HG02623 (cell line): ENCODE results near the gene ALOXE3.
"Not testable (repeated sequence)": the region's sequence is repeated elsewhere in the genome, so short reads cannot be mapped to it uniquely, and the experiment has no call there.

Experiments used
- ATAC-seq: cut with Tn5 transposase; IDR thresholded peaks from one replicate; pipeline ENCODE4 v1.9.1; 2021; ENCODE audit warnings: moderate library complexity; ENCODE audit not compliant: unreplicated experiment

ALOXE3 gene

DNA sequence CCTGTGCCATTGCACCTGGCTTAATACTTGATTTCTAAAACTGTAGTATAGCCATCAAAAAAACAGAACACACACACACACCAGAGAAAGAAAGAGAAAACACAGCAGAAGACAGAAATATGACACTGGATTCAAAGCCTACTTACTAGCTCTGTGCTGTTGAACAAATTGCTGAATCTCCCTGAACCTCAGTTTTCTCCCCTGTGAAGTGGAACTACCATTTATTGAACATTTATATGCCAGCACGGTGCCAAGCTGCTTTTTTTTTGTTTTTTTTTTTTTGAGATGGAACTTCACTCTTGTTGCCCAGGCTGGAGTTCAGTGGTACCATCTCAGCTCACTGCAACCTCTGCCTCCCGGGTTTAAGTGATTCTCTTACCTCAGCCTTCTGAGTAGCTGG is 17.6 kb downstream of the ALOXE3 start:
- ATAC-seq = no peak

DNA sequence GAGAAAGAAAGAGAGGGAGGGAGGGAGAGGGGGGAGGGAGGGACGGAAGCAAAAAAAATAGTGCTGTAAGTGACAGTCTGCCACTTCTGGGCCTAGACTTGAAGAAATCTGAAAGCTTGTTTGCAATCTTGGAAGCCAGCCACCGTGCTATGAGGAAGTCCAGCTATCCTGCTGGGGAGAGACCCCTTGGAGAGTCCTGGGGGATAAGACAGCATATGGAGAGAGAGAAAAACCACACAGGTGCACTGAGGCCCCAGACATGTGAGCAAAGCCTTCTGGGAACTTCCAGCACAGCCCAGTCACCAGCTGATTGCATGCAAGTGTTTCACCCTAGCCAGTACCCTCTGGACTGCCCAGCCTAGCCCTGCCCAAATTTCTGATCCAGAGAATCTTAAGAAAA is 18.2 kb downstream of the ALOXE3 start:
- no peak for ATAC-seq

DNA sequence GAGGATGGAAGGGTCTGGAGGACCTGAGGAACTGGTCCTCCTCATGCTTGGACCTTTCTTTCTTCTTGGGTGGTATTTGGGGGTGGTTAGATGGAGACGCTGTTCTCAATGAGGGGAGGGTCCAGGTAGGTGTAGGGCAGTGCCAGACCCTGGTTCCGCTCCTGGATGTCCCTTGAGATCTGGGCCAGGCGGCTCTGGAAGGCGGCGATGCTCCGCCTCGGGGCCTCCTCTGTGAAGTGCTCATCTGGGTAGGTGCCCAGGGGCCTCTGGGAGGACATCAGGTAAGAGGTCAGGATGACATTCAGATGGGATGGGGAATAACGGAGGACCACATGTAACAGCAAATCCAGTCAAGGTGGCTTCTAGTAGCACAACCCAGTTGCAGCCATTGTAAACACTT is 21.8 kb downstream of the ALOXE3 start:
- no peak for ATAC-seq

GRCh38 chr17:8095361-8095760 is 23.0 kb downstream of the ALOXE3 start:
- ATAC-seq = no peak

- ATAC-seq = no peak
Measured at GRCh38 chr17:8091033-8091687, 27.2 kb downstream of the ALOXE3 start.

DNA sequence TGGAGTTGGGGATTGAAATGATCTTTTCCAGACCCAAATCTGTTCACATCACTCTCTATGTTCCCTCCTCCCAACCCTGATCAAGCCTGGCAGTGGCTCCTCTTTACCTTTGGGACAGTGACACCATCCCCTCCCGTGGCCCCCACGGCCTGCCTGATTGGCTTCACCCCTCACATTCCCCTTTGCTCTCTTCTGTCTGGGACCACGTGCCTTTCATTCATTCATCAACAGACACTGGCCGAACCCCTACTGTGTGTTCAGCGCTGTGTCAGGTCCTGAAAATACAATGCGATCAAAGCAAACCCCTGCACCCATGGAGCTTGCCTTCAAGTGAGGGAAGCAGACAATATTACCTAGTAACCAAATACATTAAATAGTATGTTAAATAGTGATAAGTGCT is 28.6 kb downstream of the ALOXE3 start:
- no peak for ATAC-seq

- no peak for ATAC-seq
Measured at GRCh38 chr17:8087952-8088230, 30.4 kb downstream of the ALOXE3 start.

DNA sequence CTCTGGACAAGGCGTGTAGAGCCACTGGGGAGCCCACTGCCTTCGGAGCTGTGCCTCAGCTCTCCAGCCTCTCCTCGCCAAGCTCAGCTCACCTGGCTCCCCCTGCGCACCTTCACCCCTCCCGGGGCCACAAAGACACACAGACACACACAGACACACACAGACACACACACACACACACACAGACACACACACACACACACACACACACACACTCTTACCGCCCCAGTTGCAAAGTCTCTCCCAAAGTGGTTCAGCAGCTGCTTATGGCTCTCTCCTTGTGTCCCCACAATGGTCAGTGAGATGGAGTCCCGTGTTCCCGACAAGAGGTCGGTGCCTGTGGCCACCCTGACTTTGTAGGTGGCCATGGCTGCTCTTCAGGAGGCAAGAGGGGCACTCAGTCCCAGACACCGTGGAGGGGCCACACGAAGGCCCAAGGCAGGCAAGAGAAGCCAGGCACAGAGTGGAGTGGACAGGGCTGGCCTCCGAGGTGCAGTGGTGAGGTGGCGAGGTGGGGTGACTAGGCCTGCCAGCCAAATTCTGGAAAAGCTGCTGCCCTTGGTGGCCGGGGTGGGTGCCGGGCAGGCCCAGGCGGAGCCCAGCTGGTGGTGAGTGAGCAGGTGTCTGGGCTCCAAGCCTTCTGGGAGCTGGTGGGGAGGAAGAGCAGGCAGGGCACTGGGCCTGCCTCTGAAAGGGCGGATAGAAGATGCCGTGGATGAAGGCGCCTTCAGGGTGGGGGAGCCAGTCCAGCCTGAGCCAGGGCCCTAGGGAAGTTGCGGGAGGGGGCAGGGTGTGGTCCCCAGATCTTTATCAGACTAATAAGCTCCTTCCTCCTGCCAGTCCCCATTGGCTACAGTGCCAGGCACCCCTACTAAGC is 31.0 kb downstream of the ALOXE3 start, which contains the start of gene ALOX12B:
TSS of gene ALOX12B (minus strand) at position 642 of the 877 bp plus-strand sequence. CDS start at position 368, 274 bp downstream.
- no peak for ATAC-seq

- ATAC-seq = no peak
Measured at GRCh38 chr17:8084250-8084649, 34.1 kb downstream of the ALOXE3 start.

DNA sequence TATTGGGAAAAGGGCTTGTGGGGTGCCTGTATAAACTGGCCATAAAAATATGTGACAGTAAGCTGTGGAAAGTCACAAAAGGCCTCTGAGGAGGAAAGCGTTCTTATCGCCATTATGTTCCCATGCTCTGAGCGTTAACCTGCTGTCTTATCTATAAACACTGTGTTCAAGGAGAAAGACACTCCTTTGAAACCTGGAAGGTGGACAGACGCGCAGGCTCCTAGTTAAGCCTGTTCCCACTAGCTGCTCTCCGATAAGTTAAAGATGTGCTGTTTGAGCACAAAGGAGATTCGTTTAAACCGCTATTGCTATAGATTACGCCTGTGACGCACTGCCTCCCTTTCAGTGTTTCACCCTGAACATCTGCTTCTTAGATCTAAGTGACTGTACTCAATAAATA is 36.0 kb downstream of the ALOXE3 start:
- no peak for ATAC-seq

DNA sequence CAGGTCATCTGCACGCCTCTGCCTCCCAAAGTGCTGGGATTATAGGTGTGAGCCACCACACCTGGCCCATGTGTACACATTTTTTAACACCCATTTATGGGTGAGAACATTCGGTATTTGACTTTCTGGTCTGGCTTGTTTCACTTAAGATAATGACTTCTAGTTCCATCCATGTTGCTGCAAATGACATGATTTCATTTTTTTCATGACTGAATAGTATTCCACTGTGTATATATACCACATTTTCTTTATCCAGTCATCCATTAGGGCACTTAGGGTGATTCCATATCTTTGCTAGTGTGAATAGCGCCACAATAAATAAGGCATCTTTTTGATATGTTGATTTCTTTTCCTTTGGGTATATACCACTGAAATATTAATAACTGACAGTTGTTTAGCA is 36.4 kb downstream of the ALOXE3 start:
- no peak for ATAC-seq

- ATAC-seq = no peak
Measured at GRCh38 chr17:8080799-8081219, 37.5 kb downstream of the ALOXE3 start.

GRCh38 chr17:8080208-8080798 is 38.0 kb downstream of the ALOXE3 start:
- no peak for ATAC-seq

- ATAC-seq = no peak
Measured at GRCh38 chr17:8079291-8080207, 38.8 kb downstream of the ALOXE3 start.

- not testable (repeated sequence) for ATAC-seq
Measured at GRCh38 chr17:8077939-8078338, 40.4 kb downstream of the ALOXE3 start.

DNA sequence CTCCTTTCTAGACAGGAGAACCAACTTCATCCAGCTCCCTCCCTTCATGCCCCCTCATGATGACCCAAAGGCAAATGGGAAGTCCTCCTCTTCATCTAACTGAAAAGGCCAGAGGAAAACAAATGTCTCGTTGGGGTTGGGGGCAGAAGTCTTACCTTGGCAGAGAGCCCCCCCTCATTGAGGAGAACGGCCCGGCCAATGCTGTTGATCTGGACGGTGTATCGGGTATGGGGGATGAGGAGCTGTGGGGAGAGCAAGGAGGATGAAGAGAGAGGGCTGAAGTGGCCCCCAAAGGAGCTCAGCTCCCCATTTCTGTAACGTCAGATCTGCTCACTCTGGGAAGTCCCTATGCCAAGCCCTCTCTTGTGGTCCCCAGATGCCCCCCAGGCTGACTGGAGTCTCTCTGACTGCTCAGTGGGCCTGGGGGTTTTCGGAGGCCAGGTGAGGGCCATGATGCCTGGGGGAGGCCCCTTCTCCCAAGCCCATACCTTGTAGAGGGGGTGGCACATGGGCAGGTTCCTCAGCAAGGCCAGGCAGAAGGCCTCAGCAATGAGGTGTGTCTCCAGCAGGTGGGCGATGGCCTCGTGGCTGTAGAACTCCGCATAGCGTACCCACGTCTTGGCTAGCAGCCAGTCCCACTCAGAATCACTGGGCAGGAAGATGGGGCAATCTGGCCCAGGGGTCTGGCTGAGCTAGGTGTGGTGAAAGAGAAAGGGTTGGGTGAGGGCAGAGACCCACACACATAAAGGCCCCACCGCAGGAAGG is 41.6 kb downstream of the ALOXE3 start:
- ATAC-seq = no peak

- no peak for ATAC-seq
Measured at GRCh38 chr17:8075574-8076342, 42.6 kb downstream of the ALOXE3 start.

- no peak for ATAC-seq
Measured at GRCh38 chr17:8075081-8075480, 43.2 kb downstream of the ALOXE3 start.

DNA sequence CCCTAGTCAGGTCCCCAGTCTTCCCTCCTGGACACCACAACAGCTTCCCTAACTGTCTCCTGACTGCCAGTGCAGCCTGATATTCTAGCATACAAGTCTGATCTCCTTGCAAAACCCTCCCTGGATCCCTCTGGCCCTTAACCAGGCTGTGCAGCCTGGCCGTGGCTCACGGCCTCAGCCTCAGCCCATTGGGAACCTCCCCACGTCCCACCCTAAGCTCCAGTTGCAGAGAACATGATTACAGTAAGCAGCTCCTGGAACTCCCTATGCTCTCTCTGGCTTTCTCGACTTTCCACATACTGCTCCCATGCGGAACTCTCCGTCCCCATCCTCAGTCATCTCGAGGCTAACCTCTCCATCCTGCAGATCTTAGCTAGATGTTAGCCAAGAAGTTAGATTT is 43.8 kb downstream of the ALOXE3 start:
- no peak for ATAC-seq
